Lower leg skin (tissue), 4 donors: ENCODE measurements around the gene MYO1E. TPM values are rescaled to one million over a fixed set of nuclear protein-coding genes. Genes with fewer than 3 reads are reported as not detected.

Experiments used
- DNase-seq, 2 donors: peaks; one replicate each; pipeline ENCODE4 v3.0.0-alpha.2; 2019; ENCODE audit warnings: low spot score in 2 of 2
- H3K4me3 ChIP-seq: fragments of 200-600 bp; sonication (generic); 2 replicates; pipeline ENCODE4 v1.5.1; 2017; ENCODE audit warnings: mild to moderate bottlenecking, low read depth; ENCODE audit not compliant: poor library complexity, severe bottlenecking
- CTCF ChIP-seq, 3 donors: fragments of 450-650 bp; IDR thresholded peaks; one replicate each; pipeline ENCODE4 v1.5.1; 2016; ENCODE audit warnings: antibody characterized with exemption in 3 of 3, mild to moderate bottlenecking in 3 of 3, moderate library complexity in 2 of 3
- POLR2A ChIP-seq, 2 donors: fragments of 450-650 bp; IDR thresholded peaks; one replicate each; pipeline ENCODE4 v1.6.1; 2016 to 2017; ENCODE audit warnings: antibody characterized with exemption in 2 of 2, mild to moderate bottlenecking in 1 of 2, moderate library complexity in 1 of 2
- WGBS, 2 donors: methylation state at CpG; one replicate each; pipeline ENCODE4 v1.1.5; 2018; 5-methylcytosine and 5-hydroxymethylcytosine counted together
- intact Hi-C: fragments of 100-400 bp; cut with DNase I; formaldehyde crosslinking; loops from one replicate; pipeline ENCODE4 v1.15.0; 2023; ENCODE audit warnings: low total_unique reads
- total RNA-seq, 4 donors: library from RNA; depleted of rRNA; stranded (reverse); fragments of >200 nt; gene quantifications; one replicate each; pipeline ENCODE4 v1.1.0, GENCODE V29; 2016

The MYO1E gene
- 100 to 1,000 TPM; 134 to 218 (median 183) TPM for total RNA-seq

GRCh38 chr15:59372352-59373211 is at the start of gene MYO1E:
MYO1E (minus strand) TSS chr15:59372871; CDS start chr15:59372500, 371 bp downstream.
- peak within 1 kb of the TSS; percentile 96 for H3K4me3 ChIP-seq
- TF ChIP-seq CTCF (IDR thresholded peaks at IDR 0.05): no peak
- TF ChIP-seq POLR2A (IDR thresholded peaks at IDR 0.05): no peak
- 0 to 1% methylated on average over 65 to 71 of the region's 74 CpGs for WGBS, 2 donors
- intact Hi-C loops: no loop called here
- peak; percentile 94 to 97 for DNase-seq

- TF ChIP-seq CTCF (IDR thresholded peaks at IDR 0.05) (no peak), POLR2A (IDR thresholded peaks at IDR 0.05) (no peak)
- no peak overlapping the region for H3K4me3 ChIP-seq
- 28 to 43% methylated on average over 11 to 14 of the region's 16 CpGs for WGBS, 2 donors
- intact Hi-C loops: no loop called here
- no peak for DNase-seq
Measured at GRCh38 chr15:59420986-59421618, 48.4 kb upstream of the MYO1E start.

- intact Hi-C loops: no loop called here
- DNase-seq: no peak
- 76% methylated on average over 3 of the region's 3 CpGs for WGBS, 2 donors
Measured at GRCh38 chr15:59420108-59420507, 47.4 kb upstream of the MYO1E start.

GRCh38 chr15:59419170-59419569 is 46.5 kb upstream of the MYO1E start:
- intact Hi-C loops: loop anchor here (10.0 kb wide), 1 partner anchor 314 kb away; the partner anchor contains the start of gene CCNB2
- WGBS, 2 donors: 65 to 84% methylated on average over 1 of the region's 1 CpG
- no peak for TF ChIP-seq CTCF (IDR thresholded peaks at IDR 0.05)
- no peak for TF ChIP-seq POLR2A (IDR thresholded peaks at IDR 0.05)
- no peak overlapping the region for H3K4me3 ChIP-seq
- no peak for DNase-seq

More at GRCh38 chr15:59420108-59420507, 47.4 kb upstream of the MYO1E start:
- no peak for TF ChIP-seq CTCF (IDR thresholded peaks at IDR 0.05)
- H3K4me3 ChIP-seq: no peak overlapping the region

GRCh38 chr15:59416816-59417215 is 44.1 kb upstream of the MYO1E start:
- DNase-seq: no peak
- TF ChIP-seq CTCF (IDR thresholded peaks at IDR 0.05): no peak
- no peak for TF ChIP-seq POLR2A (IDR thresholded peaks at IDR 0.05)
- 62 to 77% methylated on average over 4 of the region's 4 CpGs for WGBS, 2 donors
- intact Hi-C loops: loop anchor here (10.0 kb wide), 1 partner anchor 312 kb away; the partner anchor contains the start of gene CCNB2
- H3K4me3 ChIP-seq: no peak overlapping the region
